K562 (cell line): Measurements from ENCODE around the gene DIP2C. TPM values are rescaled to one million over a fixed set of nuclear protein-coding genes. Genes with fewer than 3 reads are reported as not detected.

Source experiments
- BRF1 ChIP-seq: IDR thresholded peaks from 3 replicates; pipeline ENCODE4 v1.6.1; 2011; ENCODE audit warnings: borderline replicate concordance, mild to moderate bottlenecking; ENCODE audit not compliant: insufficient read length; ENCODE audit errors: extremely low read depth
- EWSR1 ChIP-seq: fragments of 450-650 bp; IDR thresholded peaks from 2 replicates; pipeline ENCODE4 v1.6.1; 2018; ENCODE audit warnings: borderline replicate concordance, mild to moderate bottlenecking, low read depth, moderate library complexity; ENCODE audit not compliant: partially characterized antibody
- FOXK2 ChIP-seq, 2 experiments: fragments of 450-650 bp; IDR thresholded peaks in 1 of 2; conservative IDR thresholded peaks in 1 of 2; 2 replicates each; pipeline ENCODE4 v1.6.1; 2016; ENCODE audit warnings: low read depth in 2 of 2, mild to moderate bottlenecking in 1 of 2
- HDAC6 ChIP-seq: IDR thresholded peaks from 2 replicates; pipeline ENCODE4 v1.6.1; 2012; ENCODE audit warnings: low read depth, mild to moderate bottlenecking, control low read depth, inconsistent platforms, low read length, moderate library complexity
- MYBL2 ChIP-seq, 2 experiments: fragments of 450-650 bp in 1 of 2; sonication (generic) in 1 of 2; formaldehyde crosslinking in 1 of 2; IDR thresholded peaks; 2 replicates each; pipeline versions ENCODE4 v1.6.1 to v1.8.1; 2017 to 2022; ENCODE audit warnings: borderline replicate concordance in 1 of 2, inconsistent platforms in 1 of 2, low read depth in 1 of 2, mild to moderate bottlenecking in 1 of 2, missing genetic modification reagents in 1 of 2, moderate library complexity in 1 of 2
- NFATC3 ChIP-seq: fragments of 450-650 bp; IDR thresholded peaks from 2 replicates; pipeline ENCODE4 v1.6.1; 2017; ENCODE audit warnings: mild to moderate bottlenecking
- POLR2A ChIP-seq: fragments of 450-650 bp; conservative IDR thresholded peaks from 2 replicates; pipeline ENCODE4 v1.6.1; 2016
- RAD21 ChIP-seq, 2 experiments: fragments of 250-450 bp in 1 of 2; fragments of 450-650 bp in 1 of 2; sonication (Bioruptor Pico) in 1 of 2; formaldehyde crosslinking in 1 of 2; IDR thresholded peaks in 1 of 2; conservative IDR thresholded peaks in 1 of 2; 2 replicates each; pipeline versions ENCODE4 v1.4.0 to v1.8.0; 2020 to 2022; ENCODE audit warnings: mild to moderate bottlenecking in 2 of 2, moderate library complexity in 1 of 2
- SMARCB1 ChIP-seq: IDR thresholded peaks from 2 replicates; pipeline ENCODE4 v1.6.1; 2011; ENCODE audit warnings: improper control_type of control experiment, low read depth; ENCODE audit not compliant: insufficient read length
- SREBF1 ChIP-seq: fragments of 150-350 bp; IDR thresholded peaks from 2 replicates; pipeline ENCODE4 v1.6.1; 2014; ENCODE audit warnings: antibody characterized with exemption, low read depth, low read length, borderline replicate concordance
- ZBED1 ChIP-seq: IDR thresholded peaks from 2 replicates; pipeline ENCODE4 v1.6.1; 2014
- ZNF347 ChIP-seq: fragments of 450-650 bp; formaldehyde crosslinking; IDR thresholded peaks from 2 replicates; pipeline ENCODE4 v1.4.0; 2020; ENCODE audit warnings: low read depth, mild to moderate bottlenecking, moderate library complexity
- polyA plus RNA-seq, 8 experiments: library from polyadenylated mRNA; depleted of rRNA in 4 of 8; stranded (reverse) in 5 of 8; unstranded in 3 of 8; fragments of >200 nt; fragmentation: Nextera tagmentation in 2 of 8; fragmentation: Illumina TruSeq in 1 of 8; extraction: Ambion mirVana in 2 of 8; extraction: Trizol in 1 of 8; gene quantifications; 2 replicates each; pipeline versions ENCODE4 v1.2.1 to v1.2.3, GENCODE V29; 2011 to 2014; ENCODE audit warnings: inconsistent platforms in 1 of 8, missing spikeins in 1 of 8
- total RNA-seq, 7 experiments: library from RNA; depleted of rRNA in 6 of 7; stranded (reverse); fragments of >200 nt in 6 of 7; fragmentation: Illumina TruSeq in 2 of 7; extraction: Trizol in 2 of 7; gene quantifications; 2 replicates each; pipeline versions ENCODE4 v1.2.1 to v1.2.3, GENCODE V29; 2011 to 2021; ENCODE audit warnings: low replicate concordance in 1 of 7
- TF ChIP-seq, protein P1 (sequence below): fragments of 450-650 bp; IDR thresholded peaks from 2 replicates; pipeline ENCODE4 v1.6.1; 2017; ENCODE audit warnings: mild to moderate bottlenecking, moderate library complexity
- TF ChIP-seq, protein P2 (sequence below): fragments of 250-450 bp; sonication (Bioruptor Pico); IDR thresholded peaks from 2 replicates; pipeline ENCODE4 v1.4.0; 2020; ENCODE audit warnings: mild to moderate bottlenecking
- TF ChIP-seq, protein P3 (sequence below): fragments of 450-650 bp; IDR thresholded peaks from 2 replicates; pipeline ENCODE4 v1.6.1; 2018; ENCODE audit warnings: mild to moderate bottlenecking, low read depth; ENCODE audit not compliant: partially characterized antibody
- TF ChIP-seq, protein P4 (sequence below): sonication (generic); formaldehyde crosslinking; IDR thresholded peaks from 2 replicates; pipeline ENCODE4 v1.8.1; 2023; ENCODE audit warnings: mild to moderate bottlenecking, missing genetic modification reagents
- TF ChIP-seq, protein P5 (sequence below), 3 experiments: IDR thresholded peaks in 2 of 3; conservative IDR thresholded peaks in 1 of 3; 2 replicates each; pipeline ENCODE4 v1.5.1; 2011 to 2012; ENCODE audit warnings: low read length in 3 of 3, mild to moderate bottlenecking in 3 of 3, control low read depth in 2 of 3, improper control_type of control experiment in 1 of 3, inconsistent platforms in 1 of 3, low read depth in 1 of 3, mixed read lengths in 1 of 3, moderate library complexity in 1 of 3; ENCODE audit not compliant: insufficient read depth in 2 of 3

Gene DIP2C
- total and polyA plus RNA-seq, 9 of the 15 experiments (the other 6 are each of a cell fraction or from before 2014, with no cell fraction given), result 0.01 TPM; not detected in 8

DNA sequence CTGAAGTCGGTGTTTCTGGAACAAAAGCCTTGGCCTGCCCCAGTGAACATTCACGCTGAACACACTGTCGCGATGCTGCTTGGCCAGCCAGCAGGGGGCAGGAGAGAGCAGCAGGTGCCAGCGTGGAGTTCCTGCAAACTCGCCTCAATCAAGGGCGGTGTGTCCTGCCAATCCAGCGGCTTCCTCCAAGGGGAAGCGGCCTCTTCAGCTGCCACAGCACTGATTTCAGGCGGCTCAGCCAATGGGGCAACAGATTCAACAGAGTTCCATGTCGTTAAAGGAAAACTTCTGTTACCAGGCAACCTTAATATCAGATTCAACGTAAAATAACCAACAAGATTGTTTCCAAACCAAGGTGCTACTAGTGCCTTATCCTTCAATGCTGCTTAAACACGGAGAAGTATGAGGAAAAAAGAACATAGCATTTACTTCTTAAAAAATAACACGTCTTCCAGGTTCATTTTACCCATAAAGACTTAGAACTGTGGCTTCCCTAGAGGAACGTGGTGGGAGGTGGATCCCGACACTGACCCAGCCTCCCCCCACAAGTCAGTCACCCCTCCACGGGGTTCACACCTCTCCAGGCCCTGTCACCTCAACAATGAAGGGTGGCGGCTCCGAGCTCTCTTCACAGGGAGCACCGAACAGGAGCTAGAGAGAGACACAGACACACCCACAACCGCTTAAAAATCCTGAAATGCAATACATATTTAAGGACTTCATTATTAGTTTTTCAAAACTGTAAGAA lies 178.2 kb downstream of the DIP2C start (continued):
- TF ChIP-seq HDAC6 (no peak), NFATC3 (no peak), ZBED1 (peak; percentile 85; the same call in 1 of the 2 replicates), FOXK2 (conservative IDR thresholded peaks at IDR 0.05 in 1 of 2, IDR thresholded peaks at IDR 0.05 in 1 of 2; ENCODE audit: low read depth in 2 of 2) (no peak), BRF1 (no peak), ZNF347 (CRISPR knock-in tag) (no peak), RAD21 (CRISPR knock-in tag; conservative IDR thresholded peaks at IDR 0.05 in 1 of 2, IDR thresholded peaks at IDR 0.05 in 1 of 2) (peak; percentile 75 to 85), POLR2A (no peak), MYBL2 (IDR thresholded peaks at IDR 0.05; ENCODE audit: low read depth) (no peak), MYBL2 (CRISPR knock-in tag; IDR thresholded peaks at IDR 0.05; ENCODE audit: borderline replicate concordance) (no peak), SMARCB1 (no peak), SREBF1 (no peak), EWSR1 (no peak)
- TF ChIP-seq, protein P1, sequence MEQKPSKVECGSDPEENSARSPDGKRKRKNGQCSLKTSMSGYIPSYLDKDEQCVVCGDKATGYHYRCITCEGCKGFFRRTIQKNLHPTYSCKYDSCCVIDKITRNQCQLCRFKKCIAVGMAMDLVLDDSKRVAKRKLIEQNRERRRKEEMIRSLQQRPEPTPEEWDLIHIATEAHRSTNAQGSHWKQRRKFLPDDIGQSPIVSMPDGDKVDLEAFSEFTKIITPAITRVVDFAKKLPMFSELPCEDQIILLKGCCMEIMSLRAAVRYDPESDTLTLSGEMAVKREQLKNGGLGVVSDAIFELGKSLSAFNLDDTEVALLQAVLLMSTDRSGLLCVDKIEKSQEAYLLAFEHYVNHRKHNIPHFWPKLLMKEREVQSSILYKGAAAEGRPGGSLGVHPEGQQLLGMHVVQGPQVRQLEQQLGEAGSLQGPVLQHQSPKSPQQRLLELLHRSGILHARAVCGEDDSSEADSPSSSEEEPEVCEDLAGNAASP, result no peak
- TF ChIP-seq, protein P2, sequence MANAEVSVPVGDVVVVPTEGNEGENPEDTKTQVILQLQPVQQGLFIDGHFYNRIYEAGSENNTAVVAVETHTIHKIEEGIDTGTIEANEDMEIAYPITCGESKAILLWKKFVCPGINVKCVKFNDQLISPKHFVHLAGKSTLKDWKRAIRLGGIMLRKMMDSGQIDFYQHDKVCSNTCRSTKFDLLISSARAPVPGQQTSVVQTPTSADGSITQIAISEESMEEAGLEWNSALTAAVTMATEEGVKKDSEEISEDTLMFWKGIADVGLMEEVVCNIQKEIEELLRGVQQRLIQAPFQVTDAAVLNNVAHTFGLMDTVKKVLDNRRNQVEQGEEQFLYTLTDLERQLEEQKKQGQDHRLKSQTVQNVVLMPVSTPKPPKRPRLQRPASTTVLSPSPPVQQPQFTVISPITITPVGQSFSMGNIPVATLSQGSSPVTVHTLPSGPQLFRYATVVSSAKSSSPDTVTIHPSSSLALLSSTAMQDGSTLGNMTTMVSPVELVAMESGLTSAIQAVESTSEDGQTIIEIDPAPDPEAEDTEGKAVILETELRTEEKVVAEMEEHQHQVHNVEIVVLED (CRISPR knock-in tag), result no peak
- TF ChIP-seq, protein P3, sequence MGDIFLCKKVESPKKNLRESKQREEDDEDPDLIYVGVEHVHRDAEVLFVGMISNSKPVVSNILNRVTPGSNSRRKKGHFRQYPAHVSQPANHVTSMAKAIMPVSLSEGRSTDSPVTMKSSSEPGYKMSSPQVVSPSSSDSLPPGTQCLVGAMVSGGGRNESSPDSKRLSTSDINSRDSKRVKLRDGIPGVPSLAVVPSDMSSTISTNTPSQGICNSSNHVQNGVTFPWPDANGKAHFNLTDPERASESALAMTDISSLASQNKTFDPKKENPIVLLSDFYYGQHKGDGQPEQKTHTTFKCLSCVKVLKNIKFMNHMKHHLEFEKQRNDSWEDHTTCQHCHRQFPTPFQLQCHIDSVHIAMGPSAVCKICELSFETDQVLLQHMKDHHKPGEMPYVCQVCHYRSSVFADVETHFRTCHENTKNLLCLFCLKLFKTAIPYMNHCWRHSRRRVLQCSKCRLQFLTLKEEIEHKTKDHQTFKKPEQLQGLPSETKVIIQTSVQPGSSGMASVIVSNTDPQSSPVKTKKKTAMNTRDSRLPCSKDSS, result no peak
- TF ChIP-seq, protein P4, sequence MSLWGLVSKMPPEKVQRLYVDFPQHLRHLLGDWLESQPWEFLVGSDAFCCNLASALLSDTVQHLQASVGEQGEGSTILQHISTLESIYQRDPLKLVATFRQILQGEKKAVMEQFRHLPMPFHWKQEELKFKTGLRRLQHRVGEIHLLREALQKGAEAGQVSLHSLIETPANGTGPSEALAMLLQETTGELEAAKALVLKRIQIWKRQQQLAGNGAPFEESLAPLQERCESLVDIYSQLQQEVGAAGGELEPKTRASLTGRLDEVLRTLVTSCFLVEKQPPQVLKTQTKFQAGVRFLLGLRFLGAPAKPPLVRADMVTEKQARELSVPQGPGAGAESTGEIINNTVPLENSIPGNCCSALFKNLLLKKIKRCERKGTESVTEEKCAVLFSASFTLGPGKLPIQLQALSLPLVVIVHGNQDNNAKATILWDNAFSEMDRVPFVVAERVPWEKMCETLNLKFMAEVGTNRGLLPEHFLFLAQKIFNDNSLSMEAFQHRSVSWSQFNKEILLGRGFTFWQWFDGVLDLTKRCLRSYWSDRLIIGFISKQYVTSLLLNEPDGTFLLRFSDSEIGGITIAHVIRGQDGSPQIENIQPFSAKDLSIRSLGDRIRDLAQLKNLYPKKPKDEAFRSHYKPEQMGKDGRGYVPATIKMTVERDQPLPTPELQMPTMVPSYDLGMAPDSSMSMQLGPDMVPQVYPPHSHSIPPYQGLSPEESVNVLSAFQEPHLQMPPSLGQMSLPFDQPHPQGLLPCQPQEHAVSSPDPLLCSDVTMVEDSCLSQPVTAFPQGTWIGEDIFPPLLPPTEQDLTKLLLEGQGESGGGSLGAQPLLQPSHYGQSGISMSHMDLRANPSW, result no peak
- TF ChIP-seq, protein P5, sequence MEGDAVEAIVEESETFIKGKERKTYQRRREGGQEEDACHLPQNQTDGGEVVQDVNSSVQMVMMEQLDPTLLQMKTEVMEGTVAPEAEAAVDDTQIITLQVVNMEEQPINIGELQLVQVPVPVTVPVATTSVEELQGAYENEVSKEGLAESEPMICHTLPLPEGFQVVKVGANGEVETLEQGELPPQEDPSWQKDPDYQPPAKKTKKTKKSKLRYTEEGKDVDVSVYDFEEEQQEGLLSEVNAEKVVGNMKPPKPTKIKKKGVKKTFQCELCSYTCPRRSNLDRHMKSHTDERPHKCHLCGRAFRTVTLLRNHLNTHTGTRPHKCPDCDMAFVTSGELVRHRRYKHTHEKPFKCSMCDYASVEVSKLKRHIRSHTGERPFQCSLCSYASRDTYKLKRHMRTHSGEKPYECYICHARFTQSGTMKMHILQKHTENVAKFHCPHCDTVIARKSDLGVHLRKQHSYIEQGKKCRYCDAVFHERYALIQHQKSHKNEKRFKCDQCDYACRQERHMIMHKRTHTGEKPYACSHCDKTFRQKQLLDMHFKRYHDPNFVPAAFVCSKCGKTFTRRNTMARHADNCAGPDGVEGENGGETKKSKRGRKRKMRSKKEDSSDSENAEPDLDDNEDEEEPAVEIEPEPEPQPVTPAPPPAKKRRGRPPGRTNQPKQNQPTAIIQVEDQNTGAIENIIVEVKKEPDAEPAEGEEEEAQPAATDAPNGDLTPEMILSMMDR (IDR thresholded peaks at IDR 0.05 in 2 of 3, conservative IDR thresholded peaks at IDR 0.05 in 1 of 3; ENCODE audit: insufficient read depth in 2 of 3, low read depth in 1 of 3, low read length in 3 of 3), result peak; percentile 86 to 92 (median 87)
